AG10803 (cell line): ENCODE data around the gene ARHGAP30.

Experiments used
- DNase-seq: peaks from one replicate; pipeline ENCODE4 v3.0.0; 2010; ENCODE audit warnings: low read depth
- H3K4me3 ChIP-seq: 2 replicates; pipeline ENCODE4 v1.5.1; 2011; ENCODE audit warnings: mild to moderate bottlenecking, low read length, control low read depth
- TF ChIP-seq, protein P1 (sequence below): conservative IDR thresholded peaks from 2 replicates; pipeline ENCODE4 v1.5.1; 2011; ENCODE audit warnings: mild to moderate bottlenecking, low read length, control low read depth, inconsistent platforms

The ARHGAP30 gene

DNA sequence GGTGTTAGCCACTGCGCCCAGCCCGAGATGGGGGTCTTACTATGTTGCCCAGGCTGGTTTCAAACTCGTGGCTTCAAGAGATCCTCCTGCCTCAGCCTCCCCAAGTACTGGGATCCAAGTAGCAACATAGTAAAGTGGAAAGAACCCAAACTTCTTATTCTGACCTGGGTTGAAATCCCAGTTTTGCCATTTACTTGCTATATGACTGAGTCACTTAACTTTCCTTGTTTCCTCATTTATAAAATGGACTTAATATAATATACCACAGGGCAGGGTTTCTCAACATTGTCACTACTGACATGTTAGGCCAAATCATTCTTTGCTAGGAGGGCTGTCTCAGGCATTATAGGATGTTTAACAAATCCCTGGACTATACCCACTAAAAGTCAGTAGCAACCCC, 41.4 kb upstream of the ARHGAP30 start:
- no peak for DNase-seq
- H3K4me3 ChIP-seq: no peak overlapping the region
- TF ChIP-seq, protein P1, sequence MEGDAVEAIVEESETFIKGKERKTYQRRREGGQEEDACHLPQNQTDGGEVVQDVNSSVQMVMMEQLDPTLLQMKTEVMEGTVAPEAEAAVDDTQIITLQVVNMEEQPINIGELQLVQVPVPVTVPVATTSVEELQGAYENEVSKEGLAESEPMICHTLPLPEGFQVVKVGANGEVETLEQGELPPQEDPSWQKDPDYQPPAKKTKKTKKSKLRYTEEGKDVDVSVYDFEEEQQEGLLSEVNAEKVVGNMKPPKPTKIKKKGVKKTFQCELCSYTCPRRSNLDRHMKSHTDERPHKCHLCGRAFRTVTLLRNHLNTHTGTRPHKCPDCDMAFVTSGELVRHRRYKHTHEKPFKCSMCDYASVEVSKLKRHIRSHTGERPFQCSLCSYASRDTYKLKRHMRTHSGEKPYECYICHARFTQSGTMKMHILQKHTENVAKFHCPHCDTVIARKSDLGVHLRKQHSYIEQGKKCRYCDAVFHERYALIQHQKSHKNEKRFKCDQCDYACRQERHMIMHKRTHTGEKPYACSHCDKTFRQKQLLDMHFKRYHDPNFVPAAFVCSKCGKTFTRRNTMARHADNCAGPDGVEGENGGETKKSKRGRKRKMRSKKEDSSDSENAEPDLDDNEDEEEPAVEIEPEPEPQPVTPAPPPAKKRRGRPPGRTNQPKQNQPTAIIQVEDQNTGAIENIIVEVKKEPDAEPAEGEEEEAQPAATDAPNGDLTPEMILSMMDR: no peak

DNA sequence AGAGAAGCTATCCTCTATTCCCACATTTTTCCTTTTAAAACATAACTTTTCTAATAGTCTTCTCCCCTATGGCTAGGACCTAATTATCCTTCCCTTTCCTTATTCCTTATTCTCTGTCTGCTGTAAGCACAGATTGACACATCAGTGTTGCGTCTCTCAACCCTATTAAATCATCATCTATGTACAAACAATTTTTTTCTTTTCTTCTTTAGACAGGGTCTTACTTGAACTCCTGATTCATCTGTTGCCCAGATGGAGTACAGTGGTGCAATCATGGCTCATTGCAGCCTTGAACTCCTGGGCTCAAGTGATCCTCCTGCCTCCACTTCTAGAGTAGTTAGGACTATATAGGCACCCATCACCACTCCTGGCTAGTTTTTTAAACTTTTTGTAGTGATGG, 36.7 kb upstream of the ARHGAP30 start:
- no peak for DNase-seq
- no peak overlapping the region for H3K4me3 ChIP-seq
- TF ChIP-seq, protein P1: no peak

DNA sequence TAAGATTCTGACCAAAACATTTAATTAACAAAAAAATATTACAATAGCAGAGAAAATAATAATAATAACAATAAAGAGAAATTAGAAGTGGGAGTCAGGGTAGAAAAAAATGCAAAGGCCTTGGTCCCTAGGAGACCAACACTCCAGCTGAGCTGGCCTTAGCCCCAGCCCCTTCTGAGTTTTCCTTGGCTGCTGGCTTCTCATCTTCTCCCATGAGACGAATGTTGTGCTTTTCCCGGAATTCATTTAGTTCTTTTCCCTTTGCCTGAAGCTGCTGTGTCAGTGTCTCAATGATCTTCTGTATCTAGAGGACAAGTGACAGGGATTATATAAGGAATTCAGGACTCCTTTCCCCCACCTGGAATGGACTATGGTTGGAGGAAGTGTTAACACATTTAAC, 30.9 kb upstream of the ARHGAP30 start:
- TF ChIP-seq, protein P1: no peak
- DNase-seq: no peak
- no peak overlapping the region for H3K4me3 ChIP-seq

DNA sequence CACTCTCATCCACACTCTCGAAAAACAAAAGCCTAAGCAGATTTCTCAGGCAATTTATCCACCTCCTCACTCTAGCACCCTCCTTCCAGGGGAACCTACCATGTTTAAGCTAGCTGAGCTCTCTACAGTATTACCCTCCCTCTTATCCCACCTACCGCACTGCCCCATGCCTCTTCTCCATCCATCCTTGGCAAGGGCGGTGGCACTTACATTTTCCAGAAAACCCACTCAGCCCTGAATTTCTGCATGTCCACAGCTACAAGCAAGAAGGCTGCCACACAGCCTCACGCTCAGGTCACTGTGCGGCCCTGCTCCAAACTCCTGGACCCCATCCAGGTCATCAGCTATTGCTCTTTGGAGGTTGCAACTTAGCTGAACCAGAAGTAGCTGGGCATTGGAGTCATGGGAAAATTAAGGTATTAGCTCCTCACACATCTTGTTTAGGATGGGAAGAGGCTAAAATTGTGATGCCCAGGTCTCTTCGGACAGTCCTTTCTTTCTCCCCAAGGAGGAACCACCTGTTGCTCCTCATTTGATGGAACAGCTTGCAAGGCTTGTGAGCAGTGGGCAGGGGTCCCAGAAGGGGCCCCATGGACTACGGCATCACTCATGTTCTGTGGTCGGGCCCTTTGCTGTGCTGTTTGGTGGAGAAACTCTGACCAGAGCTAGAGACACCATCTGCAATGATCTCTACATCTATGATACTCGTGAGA, 29.6 kb upstream of the ARHGAP30 start:
- DNase-seq: no peak
- H3K4me3 ChIP-seq: no peak overlapping the region
- TF ChIP-seq, protein P1: no peak

DNA sequence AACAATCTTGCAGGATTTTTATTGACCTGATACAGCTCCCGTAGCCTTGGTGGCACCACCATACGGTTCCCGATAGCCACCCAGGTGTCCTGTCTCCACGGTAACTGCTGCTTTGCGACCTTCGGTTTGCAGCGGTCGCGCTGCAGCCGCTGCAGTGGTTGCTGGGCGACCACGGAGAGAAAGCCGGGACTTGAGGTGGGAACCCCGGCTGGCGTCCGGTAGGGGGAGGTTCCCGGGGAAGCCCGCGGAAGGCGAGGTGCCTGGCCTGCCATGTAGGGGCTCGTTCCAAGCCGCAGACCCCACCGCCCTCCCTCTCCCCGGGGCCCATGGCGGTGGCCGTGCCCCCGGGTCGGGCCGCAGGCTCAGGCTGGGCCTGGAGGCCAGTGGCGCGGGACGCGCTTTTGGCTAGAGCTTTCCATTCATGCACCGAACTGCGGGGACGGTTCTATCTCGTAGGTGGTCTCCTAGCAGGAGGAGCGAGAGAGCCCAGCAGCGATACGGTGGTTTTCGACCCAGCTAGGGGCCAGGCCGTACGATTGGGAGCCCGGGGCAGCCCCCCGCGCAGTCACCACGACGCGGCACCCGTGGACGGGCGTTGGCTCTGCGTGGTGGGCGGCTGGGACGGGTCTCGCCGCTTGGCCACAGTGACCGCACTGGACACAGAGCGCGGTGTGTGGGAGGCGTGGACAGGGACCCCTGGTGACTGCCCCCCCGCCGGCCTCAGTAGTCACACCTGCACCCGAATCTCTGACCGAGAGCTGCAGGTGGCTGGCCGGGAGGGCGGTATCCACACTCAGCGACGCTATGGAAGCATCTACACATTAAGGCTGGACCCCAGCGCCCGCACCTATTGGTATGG, 28.7 kb upstream of the ARHGAP30 start, which contains the start of gene KLHDC9:
KLHDC9 (plus strand) TSS at position 152 of the 859 bp plus-strand sequence; CDS start at position 327, 175 bp downstream.
- H3K4me3 ChIP-seq: peak within 1 kb of the TSS; percentile 68
- TF ChIP-seq, protein P1: no peak
- peak; percentile 71 for DNase-seq

DNA sequence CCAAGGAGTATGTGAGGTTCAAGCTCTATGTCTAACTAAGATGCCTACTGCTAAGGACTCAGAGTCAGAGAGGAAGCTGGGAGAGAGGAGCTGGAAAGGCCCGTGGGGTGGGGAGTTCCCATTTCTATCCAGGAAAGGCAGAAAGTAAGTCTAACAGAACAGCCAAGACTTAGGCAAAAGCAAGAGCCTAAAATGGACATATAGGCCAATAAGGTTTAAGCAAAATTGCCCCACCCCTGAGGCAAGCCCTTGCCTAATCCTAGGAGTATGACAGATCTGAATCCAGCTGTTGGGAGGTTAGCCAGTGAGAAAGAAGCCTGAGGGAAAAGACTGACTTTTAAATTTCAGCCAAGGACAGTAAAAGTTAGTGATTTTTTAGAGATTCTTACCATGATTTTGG, 26.8 kb upstream of the ARHGAP30 start:
- peak; percentile 84 for DNase-seq
- TF ChIP-seq, protein P1: no peak
- H3K4me3 ChIP-seq: no peak overlapping the region
